GM18511 (cell line): ENCODE data around the gene SZT2.

Source experiments
- ATAC-seq: cut with Tn5 transposase; IDR thresholded peaks from one replicate; pipeline ENCODE4 v1.9.1; 2021; ENCODE audit warnings: mild to moderate bottlenecking, moderate library complexity; ENCODE audit not compliant: unreplicated experiment

Gene SZT2

GRCh38 chr1:43421976-43422750 lies 32.5 kb downstream of the SZT2 start:
- no peak for ATAC-seq

GRCh38 chr1:43422995-43423671 lies 33.4 kb downstream of the SZT2 start:
- no peak for ATAC-seq

GRCh38 chr1:43423672-43424550 lies 34.2 kb downstream of the SZT2 start:
- no peak for ATAC-seq

GRCh38 chr1:43425045-43425444 lies 35.3 kb downstream of the SZT2 start:
- ATAC-seq: no peak

- ATAC-seq: no peak
Measured at GRCh38 chr1:43426221-43426620, 36.5 kb downstream of the SZT2 start.

GRCh38 chr1:43427524-43427923 lies 37.8 kb downstream of the SZT2 start:
- no peak for ATAC-seq

GRCh38 chr1:43427941-43428340 lies 38.2 kb downstream of the SZT2 start:
- ATAC-seq: no peak

GRCh38 chr1:43430831-43431230 lies 41.1 kb downstream of the SZT2 start:
- ATAC-seq: no peak

- ATAC-seq: no peak
Measured at GRCh38 chr1:43431676-43432075, 42.0 kb downstream of the SZT2 start.

- ATAC-seq: no peak
Measured at GRCh38 chr1:43432171-43432860, 42.6 kb downstream of the SZT2 start.

GRCh38 chr1:43432907-43433306 lies 43.2 kb downstream of the SZT2 start:
- no peak for ATAC-seq

GRCh38 chr1:43434256-43434655 lies 44.6 kb downstream of the SZT2 start:
- no peak for ATAC-seq

GRCh38 chr1:43435146-43436145 lies 45.7 kb downstream of the SZT2 start:
- no peak for ATAC-seq

GRCh38 chr1:43436371-43436770 lies 46.7 kb downstream of the SZT2 start:
- no peak for ATAC-seq

GRCh38 chr1:43437031-43437973 lies 47.6 kb downstream of the SZT2 start:
- ATAC-seq: no peak

- no peak for ATAC-seq
Measured at GRCh38 chr1:43438006-43438405, 48.3 kb downstream of the SZT2 start.

- no peak for ATAC-seq
Measured at GRCh38 chr1:43438576-43438952, 48.9 kb downstream of the SZT2 start.

- no peak for ATAC-seq
Measured at GRCh38 chr1:43438953-43439581, 49.4 kb downstream of the SZT2 start.
